Uterus (tissue), 2 donors: ENCODE data around the gene POLE3.

Experiments
- POLR2A ChIP-seq, 2 donors: fragments of 450-650 bp; IDR thresholded peaks; one replicate each; pipeline ENCODE4 v1.6.1; 2016; ENCODE audit warnings: antibody characterized with exemption in 2 of 2, mild to moderate bottlenecking in 1 of 2, moderate library complexity in 1 of 2
- TF ChIP-seq, protein P1 (sequence below), 4 experiments: fragments of 200-600 bp in 2 of 4; fragments of 450-650 bp in 2 of 4; sonication (generic) in 2 of 4; IDR thresholded peaks; one replicate each; pipeline ENCODE4 v1.5.1; 2016 to 2019; ENCODE audit warnings: antibody characterized with exemption in 4 of 4, mild to moderate bottlenecking in 2 of 4, moderate library complexity in 1 of 4

- TF ChIP-seq, protein P1, sequence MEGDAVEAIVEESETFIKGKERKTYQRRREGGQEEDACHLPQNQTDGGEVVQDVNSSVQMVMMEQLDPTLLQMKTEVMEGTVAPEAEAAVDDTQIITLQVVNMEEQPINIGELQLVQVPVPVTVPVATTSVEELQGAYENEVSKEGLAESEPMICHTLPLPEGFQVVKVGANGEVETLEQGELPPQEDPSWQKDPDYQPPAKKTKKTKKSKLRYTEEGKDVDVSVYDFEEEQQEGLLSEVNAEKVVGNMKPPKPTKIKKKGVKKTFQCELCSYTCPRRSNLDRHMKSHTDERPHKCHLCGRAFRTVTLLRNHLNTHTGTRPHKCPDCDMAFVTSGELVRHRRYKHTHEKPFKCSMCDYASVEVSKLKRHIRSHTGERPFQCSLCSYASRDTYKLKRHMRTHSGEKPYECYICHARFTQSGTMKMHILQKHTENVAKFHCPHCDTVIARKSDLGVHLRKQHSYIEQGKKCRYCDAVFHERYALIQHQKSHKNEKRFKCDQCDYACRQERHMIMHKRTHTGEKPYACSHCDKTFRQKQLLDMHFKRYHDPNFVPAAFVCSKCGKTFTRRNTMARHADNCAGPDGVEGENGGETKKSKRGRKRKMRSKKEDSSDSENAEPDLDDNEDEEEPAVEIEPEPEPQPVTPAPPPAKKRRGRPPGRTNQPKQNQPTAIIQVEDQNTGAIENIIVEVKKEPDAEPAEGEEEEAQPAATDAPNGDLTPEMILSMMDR (IDR thresholded peaks at IDR 0.05), result no peak
- TF ChIP-seq POLR2A (IDR thresholded peaks at IDR 0.05), result no peak
Measured at GRCh38 chr9:113444736-113445135, 34.3 kb upstream of the POLE3 start.
